A549 (cell line): Measurements from ENCODE around the gene MED12L.

Source experiments
- CTCF ChIP-seq: fragments of >200 bp; sonication (Bioruptor Twin); formaldehyde crosslinking; IDR thresholded peaks from 3 replicates; pipeline ENCODE4 v1.5.1; 2016
- EP300 ChIP-seq, 2 experiments: fragments of >200 bp; sonication (Bioruptor Twin); formaldehyde crosslinking; IDR thresholded peaks; 2 replicates in 1 of 2; 3 replicates in 1 of 2; pipeline ENCODE4 v1.6.1; 2016 to 2017
- KDM5A ChIP-seq: fragments of 200-600 bp; sonication (generic); IDR thresholded peaks from 2 replicates; pipeline ENCODE4 v1.6.1; 2016; ENCODE audit warnings: antibody characterized with exemption, mild to moderate bottlenecking
- MYC ChIP-seq: IDR thresholded peaks from 2 replicates; pipeline ENCODE4 v1.6.1; 2012; ENCODE audit warnings: mild to moderate bottlenecking, inconsistent platforms, low read length, improper control_type of control experiment, borderline replicate concordance
- NR3C1 ChIP-seq: fragments of >200 bp; sonication (Bioruptor Twin); formaldehyde crosslinking; IDR thresholded peaks from 3 replicates; pipeline ENCODE4 v1.6.1; 2017
- PHF8 ChIP-seq: fragments of 200-600 bp; sonication (generic); IDR thresholded peaks from 2 replicates; pipeline ENCODE4 v1.6.1; 2016; ENCODE audit warnings: low read depth, mild to moderate bottlenecking, antibody characterized with exemption, moderate library complexity, borderline replicate concordance
- POLR2A ChIP-seq: IDR thresholded peaks from 2 replicates; pipeline ENCODE4 v1.6.1; 2012; ENCODE audit warnings: mild to moderate bottlenecking, low read length
- RAD21 ChIP-seq, 2 experiments: fragments of >200 bp in 1 of 2; sonication (Bioruptor Twin) in 1 of 2; formaldehyde crosslinking in 1 of 2; IDR thresholded peaks in 1 of 2; conservative IDR thresholded peaks in 1 of 2; 2 replicates in 1 of 2; 3 replicates in 1 of 2; pipeline ENCODE4 v1.6.1; 2012 to 2018; ENCODE audit warnings: inconsistent platforms in 1 of 2
- REST ChIP-seq: fragments of 200-600 bp; sonication (generic); IDR thresholded peaks from 2 replicates; pipeline ENCODE4 v1.6.1; 2016; ENCODE audit warnings: antibody characterized with exemption, mild to moderate bottlenecking, moderate library complexity
- RFX5 ChIP-seq: fragments of 450-650 bp; IDR thresholded peaks from 2 replicates; pipeline ENCODE4 v1.7.1; 2014; ENCODE audit warnings: antibody characterized with exemption, mild to moderate bottlenecking, moderate library complexity
- ZFP36 ChIP-seq: fragments of 450-650 bp; IDR thresholded peaks from 2 replicates; pipeline ENCODE4 v1.6.1; 2014; ENCODE audit warnings: borderline replicate concordance; ENCODE audit not compliant: partially characterized antibody

- TF ChIP-seq CTCF (no peak), POLR2A (no peak), EP300 (IDR thresholded peaks at IDR 0.05) (no peak), RFX5 (no peak), ZFP36 (no peak), MYC (no peak), PHF8 (no peak), REST (no peak), NR3C1 (no peak), RAD21 (conservative IDR thresholded peaks at IDR 0.05 in 1 of 2, IDR thresholded peaks at IDR 0.05 in 1 of 2) (no peak), KDM5A (no peak)
Observed at GRCh38 chr3:151248772-151249337, 163.4 kb downstream of the MED12L start.
